Stimulated activated CD4-positive, alpha-beta T cell treated with anti-CD3 and anti-CD28 coated beads, Interleukin-12 subunit alpha, Interleukin-12 subunit beta, amount 100 ng/mL, for 24 hours (primary cell): ENCODE results near the gene TGFBR2.

Source experiments
- DNase-seq, 2 experiments: peaks; one replicate each; pipeline ENCODE4 v3.0.0-alpha.2; 2020; ENCODE audit warnings: low read depth in 2 of 2

TGFBR2 gene

GRCh38 chr3:30692498-30693130 is 86.2 kb downstream of the TGFBR2 start:
- DNase-seq: no peak

DNA sequence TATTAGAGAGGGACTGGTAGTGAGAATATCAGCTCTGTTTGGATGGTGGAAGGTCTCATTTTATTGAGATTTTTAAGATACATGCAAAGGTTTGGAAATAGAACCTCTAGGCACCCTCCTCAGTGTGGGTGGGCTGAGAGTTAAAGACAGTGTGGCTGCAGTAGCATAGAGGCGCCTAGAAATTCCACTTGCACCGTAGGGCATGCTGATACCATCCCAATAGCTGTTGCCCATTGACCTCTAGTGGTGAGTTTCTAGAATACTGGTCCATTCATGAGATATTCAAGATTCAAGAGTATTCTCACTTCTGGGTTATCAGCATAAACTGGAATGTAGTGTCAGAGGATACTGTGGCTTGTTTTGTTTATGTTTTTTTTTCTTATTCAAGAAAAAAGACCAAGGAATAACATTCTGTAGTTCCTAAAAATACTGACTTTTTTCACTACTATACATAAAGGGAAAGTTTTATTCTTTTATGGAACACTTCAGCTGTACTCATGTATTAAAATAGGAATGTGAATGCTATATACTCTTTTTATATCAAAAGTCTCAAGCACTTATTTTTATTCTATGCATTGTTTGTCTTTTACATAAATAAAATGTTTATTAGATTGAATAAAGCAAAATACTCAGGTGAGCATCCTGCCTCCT is 87.2 kb downstream of the TGFBR2 start:
- DNase-seq: no peak

- no peak for DNase-seq
Measured at GRCh38 chr3:30694148-30694547, 87.7 kb downstream of the TGFBR2 start.

GRCh38 chr3:30694668-30695067 is 88.3 kb downstream of the TGFBR2 start:
- no peak for DNase-seq

- no peak for DNase-seq
Measured at GRCh38 chr3:30695302-30696061, 89.1 kb downstream of the TGFBR2 start.

DNA sequence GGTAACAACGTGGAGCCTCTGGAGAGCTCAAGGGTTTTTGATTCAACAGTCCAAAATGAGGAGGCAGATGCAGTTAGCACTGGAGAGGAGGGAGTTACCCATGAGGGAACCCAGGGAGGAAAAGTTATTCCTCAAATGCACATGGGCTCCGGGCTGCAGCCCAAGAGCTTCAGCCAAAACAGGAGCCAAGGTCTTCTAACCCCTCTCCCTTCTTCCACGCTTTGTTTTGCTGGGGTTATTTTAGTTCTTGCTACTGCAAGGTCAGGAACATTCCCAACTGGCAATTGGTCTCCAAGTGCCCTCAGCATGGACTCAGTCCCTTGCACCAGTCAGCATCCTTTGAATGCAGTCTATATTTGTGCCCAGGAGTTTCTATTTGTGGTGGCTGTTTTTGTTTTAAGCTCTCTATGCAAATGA is 90.0 kb downstream of the TGFBR2 start:
- DNase-seq: no peak

DNA sequence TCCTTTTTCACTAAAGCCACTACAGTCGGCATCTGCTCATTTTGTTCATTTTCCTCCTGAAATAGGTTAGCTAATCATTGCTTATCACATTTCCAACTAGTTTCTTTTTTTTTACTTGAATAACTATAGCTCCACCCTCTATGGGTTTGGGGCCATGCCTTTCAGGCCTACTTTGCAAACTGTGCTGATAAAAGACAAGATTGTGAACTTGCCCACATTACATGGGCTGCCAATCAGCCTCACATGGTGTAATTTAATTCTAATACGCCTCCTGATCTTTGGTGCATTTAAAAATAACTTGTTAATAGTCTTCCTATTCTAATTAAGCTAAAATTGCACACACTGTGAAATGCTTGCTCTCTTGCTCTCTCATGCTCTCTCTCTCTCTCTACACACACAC is 90.5 kb downstream of the TGFBR2 start:
- DNase-seq: no peak

GRCh38 chr3:30698549-30698948 is 92.1 kb downstream of the TGFBR2 start:
- DNase-seq: no peak

GRCh38 chr3:30699927-30700326 is 93.5 kb downstream of the TGFBR2 start:
- no peak for DNase-seq

DNA sequence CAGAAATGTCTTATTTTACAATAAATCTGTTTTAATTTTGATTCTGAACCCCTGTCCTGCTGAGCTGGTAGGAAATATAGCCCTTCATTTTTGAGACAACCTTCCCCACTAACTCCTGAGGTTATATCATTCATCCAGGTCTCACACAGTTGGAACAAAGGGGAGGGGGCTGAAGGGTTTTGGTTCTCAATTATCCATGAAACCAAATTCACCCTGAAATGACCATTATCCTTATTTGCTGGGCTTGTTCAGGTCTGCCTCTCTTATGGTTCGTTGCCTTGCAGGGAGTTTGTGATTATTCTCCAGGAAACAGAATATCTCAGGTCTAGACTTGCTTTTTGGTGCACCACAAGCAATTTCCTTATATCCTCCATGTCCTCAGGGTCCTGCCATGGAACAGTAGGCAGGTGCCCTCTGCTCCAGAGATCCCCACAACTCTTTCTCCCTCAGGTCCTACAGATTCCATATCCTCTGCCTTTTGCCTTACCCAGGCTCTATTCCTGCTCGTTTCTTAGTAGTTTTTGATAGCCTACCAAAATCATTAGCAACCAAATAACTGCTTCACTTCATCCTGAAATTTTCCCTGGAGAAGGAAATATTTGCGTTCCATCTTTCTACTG is 94.4 kb downstream of the TGFBR2 start:
- no peak for DNase-seq

GRCh38 chr3:30702038-30702827 is 95.8 kb downstream of the TGFBR2 start:
- DNase-seq: no peak

DNA sequence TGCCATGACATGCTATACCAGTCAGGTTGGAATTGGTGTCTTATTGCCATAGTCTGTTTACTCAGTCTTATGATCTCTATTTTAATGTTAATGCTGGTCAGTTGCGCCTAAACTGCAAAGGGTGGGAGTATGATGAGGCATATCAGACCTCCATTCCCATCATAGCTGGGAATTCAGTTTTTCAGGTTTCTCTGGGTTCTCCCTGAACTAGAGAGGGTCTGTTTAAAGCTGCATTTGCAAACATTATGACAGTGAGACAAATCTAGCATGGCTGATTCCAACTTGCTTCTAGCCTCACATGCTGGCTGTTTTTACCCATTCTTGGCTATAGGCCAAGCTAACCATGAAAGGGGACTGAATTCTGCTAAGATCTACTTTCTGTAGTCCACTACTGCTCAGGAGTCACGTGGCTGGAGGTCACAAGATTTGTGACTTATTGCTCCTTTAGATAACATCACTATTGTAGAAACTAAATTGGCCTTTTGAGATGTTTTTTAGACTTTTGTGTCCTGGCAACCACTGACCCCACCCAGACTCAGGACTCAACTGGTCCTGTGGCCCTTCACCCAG is 96.5 kb downstream of the TGFBR2 start:
- no peak for DNase-seq

DNA sequence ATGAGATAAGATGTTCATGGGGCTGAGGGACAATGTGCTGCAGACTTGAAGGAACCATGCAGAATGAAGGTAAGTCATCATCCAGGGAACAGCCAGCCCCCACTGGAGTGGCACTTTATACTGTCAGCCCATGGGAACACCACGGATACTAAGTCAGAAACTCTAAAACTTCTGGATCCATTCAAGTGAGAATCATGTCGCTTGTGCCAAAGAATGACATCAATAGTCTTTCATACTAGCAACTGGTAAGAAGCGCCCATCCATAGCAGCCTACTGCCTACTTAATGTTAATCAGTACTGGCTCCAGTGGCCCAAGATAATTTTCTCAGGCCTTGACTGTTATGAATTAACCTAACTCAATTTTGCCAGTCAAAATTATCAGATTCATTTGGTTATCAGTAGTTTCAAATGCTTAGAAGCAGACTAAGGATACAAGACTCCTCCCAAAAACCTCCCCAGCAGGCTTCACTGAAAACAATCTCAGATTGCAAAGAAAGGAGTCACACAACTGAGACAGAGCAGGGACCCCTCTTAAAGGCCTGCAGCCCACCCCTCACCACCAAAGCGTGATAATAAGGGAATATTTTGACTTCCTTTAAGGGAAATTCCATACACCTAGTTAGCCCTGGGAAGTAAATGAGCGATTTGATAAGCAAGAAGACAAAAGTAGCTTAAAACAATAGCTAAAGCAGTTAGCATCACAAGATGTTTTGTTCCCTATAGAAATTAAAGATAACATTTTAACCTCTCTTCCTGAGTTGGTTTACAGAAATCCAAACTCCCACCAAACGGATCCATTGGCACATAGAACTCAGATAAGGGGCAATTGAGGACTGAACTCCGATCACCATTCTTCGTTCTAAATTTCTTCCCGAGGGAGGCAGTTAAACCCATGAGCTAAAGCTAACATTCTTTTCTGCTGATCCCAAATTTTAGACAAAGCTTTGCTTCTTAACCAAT is 98.8 kb downstream of the TGFBR2 start:
- no peak for DNase-seq

DNA sequence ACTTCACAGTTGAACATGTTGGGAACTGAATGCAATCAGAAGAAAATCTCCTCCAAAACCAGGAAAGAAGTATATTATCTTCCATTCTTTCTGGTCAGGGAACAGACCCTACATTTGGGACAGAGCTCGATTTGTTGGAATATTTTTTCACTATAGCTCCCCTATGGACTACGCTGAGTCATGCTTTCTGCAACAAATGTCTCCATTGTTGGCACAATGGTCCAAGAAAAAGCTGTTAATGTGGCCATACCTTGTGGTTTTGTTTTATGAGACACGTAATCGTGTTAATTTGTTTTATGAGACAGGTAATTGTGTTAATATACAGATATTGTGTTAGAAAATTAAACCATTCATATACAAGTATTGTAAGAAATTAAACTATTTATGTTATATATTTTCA is 101.4 kb downstream of the TGFBR2 start:
- DNase-seq: no peak

- no peak for DNase-seq
Measured at GRCh38 chr3:30708472-30708871, 102.1 kb downstream of the TGFBR2 start.

- no peak for DNase-seq
Measured at GRCh38 chr3:30710017-30710416, 103.6 kb downstream of the TGFBR2 start.

GRCh38 chr3:30711151-30711550 is 104.8 kb downstream of the TGFBR2 start:
- DNase-seq: no peak

- DNase-seq: no peak
Measured at GRCh38 chr3:30711867-30712266, 105.5 kb downstream of the TGFBR2 start.

- DNase-seq: no peak
Measured at GRCh38 chr3:30712991-30713390, 106.6 kb downstream of the TGFBR2 start.

DNA sequence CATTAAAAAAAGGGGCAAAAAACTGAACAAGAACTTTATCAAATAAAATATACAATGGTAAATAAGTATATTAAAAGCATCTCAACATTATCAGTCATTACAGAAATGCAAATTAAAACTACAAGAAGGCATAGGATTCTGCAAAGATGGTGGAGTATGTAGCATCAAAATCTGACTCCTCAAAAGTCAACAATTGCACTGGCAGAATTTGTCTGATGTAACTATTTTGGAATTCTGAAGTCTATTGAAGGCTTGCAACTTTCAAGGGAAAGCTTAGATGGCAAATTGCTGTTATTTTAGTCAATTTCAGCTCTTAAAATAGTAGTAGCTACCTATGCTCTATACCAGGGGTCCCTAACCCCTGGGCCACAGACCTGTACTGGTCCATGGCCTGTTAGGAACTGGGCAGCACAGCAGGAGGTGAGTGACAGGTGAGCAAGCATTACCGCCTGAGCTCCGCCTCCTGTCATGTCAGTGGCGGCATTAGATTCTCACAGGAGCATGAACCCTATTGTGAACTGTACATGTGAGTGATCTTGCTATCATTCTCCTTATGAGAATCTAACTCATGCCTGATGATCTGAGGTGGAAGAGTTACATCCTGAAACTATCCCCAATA is 107.6 kb downstream of the TGFBR2 start:
- DNase-seq: no peak
